Mammary epithelial cell (primary cell): ENCODE measurements around the gene CD82.

Source experiments
- CTCF ChIP-seq, 2 donors: IDR thresholded peaks in 1 of 2; conservative IDR thresholded peaks in 1 of 2; 2 replicates each; pipeline ENCODE4 v1.5.1; 2011 to 2012; ENCODE audit warnings: inconsistent platforms in 2 of 2, low read length in 2 of 2, mild to moderate bottlenecking in 2 of 2, control low read depth in 1 of 2, low read depth in 1 of 2; ENCODE audit not compliant: insufficient read depth in 1 of 2; ENCODE audit errors: extremely low read depth in 1 of 2
- EZH2 ChIP-seq: IDR thresholded peaks from 2 replicates; pipeline ENCODE4 v1.6.1; 2012; ENCODE audit warnings: low read length, inconsistent platforms, borderline replicate concordance

- no peak for TF ChIP-seq EZH2
- no peak for TF ChIP-seq CTCF (conservative IDR thresholded peaks at IDR 0.05 in 1 of 2, IDR thresholded peaks at IDR 0.05 in 1 of 2; ENCODE audit: extremely low read depth in 1 of 2, insufficient read depth in 1 of 2, low read depth in 1 of 2, low read length in 2 of 2)
Measured at GRCh38 chr11:44629732-44630345, 64.4 kb downstream of the CD82 start.
